Adrenal gland (tissue), 5 donors: Measurements from ENCODE around the gene HHATL.

Experiments used
- POLR2A ChIP-seq, 2 donors: fragments of 450-650 bp; IDR thresholded peaks; one replicate each; pipeline ENCODE4 v1.6.1; 2017; ENCODE audit warnings: antibody characterized with exemption in 2 of 2, mild to moderate bottlenecking in 2 of 2, moderate library complexity in 1 of 2
- TF ChIP-seq, protein P1 (sequence below), 6 experiments: fragments of 450-650 bp in 4 of 6; fragments of 200-600 bp in 2 of 6; sonication (generic) in 1 of 6; IDR thresholded peaks; 1 replicate in 5 of 6; 2 replicates in 1 of 6; pipeline versions ENCODE4 v1.5.1 to v1.8.0; 2016 to 2021; ENCODE audit warnings: antibody characterized with exemption in 6 of 6, mild to moderate bottlenecking in 2 of 6, moderate library complexity in 1 of 6
- donor health status: DM: no; HTN: no; CAD: no.

GRCh38 chr3:42729404-42730145 is 27.0 kb upstream of the HHATL start:
- TF ChIP-seq, protein P1, sequence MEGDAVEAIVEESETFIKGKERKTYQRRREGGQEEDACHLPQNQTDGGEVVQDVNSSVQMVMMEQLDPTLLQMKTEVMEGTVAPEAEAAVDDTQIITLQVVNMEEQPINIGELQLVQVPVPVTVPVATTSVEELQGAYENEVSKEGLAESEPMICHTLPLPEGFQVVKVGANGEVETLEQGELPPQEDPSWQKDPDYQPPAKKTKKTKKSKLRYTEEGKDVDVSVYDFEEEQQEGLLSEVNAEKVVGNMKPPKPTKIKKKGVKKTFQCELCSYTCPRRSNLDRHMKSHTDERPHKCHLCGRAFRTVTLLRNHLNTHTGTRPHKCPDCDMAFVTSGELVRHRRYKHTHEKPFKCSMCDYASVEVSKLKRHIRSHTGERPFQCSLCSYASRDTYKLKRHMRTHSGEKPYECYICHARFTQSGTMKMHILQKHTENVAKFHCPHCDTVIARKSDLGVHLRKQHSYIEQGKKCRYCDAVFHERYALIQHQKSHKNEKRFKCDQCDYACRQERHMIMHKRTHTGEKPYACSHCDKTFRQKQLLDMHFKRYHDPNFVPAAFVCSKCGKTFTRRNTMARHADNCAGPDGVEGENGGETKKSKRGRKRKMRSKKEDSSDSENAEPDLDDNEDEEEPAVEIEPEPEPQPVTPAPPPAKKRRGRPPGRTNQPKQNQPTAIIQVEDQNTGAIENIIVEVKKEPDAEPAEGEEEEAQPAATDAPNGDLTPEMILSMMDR (IDR thresholded peaks at IDR 0.05): no peak
- TF ChIP-seq POLR2A (IDR thresholded peaks at IDR 0.05): no peak
